GM18507 (cell line): ENCODE data around the gene SEMA5A.
"Not testable (repeated sequence)": the region's sequence is repeated elsewhere in the genome, so short reads cannot be mapped to it uniquely, and the experiment has no call there.

Source experiments
- DNase-seq: peaks from one replicate; pipeline ENCODE4 v3.0.0; 2011; ENCODE audit warnings: low read depth; ENCODE audit not compliant: insufficient read length; ENCODE audit errors: extremely low spot score
- FAIRE-seq: peaks from 2 replicates; lab custom pipeline; 2011; peaks lifted over from hg19 to GRCh38; lab: Jason Lieb, UNC

SEMA5A gene

DNA sequence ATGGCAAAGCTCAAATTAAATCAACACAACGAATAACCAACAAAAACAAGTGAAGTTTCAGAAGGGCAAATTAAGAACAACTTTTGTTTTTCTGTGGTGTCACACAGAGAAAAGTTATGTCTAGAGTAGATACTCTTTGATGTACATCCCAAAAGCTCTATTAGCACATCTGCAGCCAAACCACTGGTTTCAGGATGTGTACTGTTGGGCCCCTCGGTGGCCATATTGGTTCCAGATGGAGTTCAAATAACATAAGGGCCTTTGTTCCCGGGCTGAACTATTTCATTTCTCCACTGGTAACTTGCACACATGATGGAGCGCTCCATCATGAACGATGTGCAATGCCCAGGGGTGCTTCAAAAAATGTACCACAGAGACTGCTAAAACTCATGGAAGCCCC lies 126.1 kb downstream of the SEMA5A start:
- DNase-seq (no peak), FAIRE-seq (no peak)

GRCh38 chr5:9415566-9415965 lies 130.3 kb downstream of the SEMA5A start:
- FAIRE-seq: no peak
- DNase-seq: no peak

DNA sequence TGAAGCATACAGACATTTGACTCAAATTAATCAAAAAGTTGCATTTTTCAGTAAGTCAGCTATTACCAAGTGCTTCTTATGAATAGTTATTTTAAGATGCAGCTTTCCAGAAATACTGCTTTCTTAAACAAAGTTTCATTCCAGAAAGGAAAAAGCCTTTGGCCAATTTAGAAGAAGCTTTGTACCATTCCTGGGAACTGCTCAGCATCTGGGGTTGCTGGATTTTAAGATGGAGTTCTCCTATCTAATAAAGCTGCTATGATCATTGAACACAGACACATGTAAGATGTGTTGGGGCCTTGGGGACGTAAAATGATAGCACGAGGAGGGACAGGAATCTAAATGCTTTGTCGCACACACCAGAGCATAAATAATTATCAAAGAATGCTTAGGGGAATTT lies 130.8 kb downstream of the SEMA5A start:
- no peak for FAIRE-seq
- no peak for DNase-seq

- no peak for FAIRE-seq
- no peak for DNase-seq
These were observed 134.7 kb downstream of the SEMA5A start for GRCh38 chr5:9411142-9411541.

DNA sequence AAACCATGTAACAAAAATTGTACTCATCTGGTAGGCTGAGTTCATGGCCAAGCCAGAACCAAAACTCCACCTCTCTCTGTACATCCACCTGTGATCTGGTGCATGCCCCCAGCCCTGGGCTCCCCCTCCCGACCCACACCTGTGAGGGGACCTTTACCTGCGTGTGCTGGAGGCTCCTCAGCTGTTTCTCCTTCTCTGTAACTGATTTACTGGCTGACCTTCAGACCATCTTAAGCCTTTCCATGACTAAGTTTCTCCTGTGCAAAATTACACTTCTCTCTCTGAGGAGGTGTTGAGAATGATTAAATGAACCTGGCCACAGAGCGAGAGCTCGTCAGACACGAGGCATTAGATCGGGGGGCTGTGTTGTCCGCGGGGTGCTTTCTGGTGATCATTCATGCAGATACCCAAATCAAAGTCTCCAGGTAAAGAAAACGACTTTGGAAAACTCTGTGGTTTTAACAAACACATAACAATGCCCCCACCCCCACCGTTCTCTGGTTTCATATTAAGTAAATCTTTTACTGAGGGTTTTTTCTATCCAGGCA lies 136.4 kb downstream of the SEMA5A start:
- peak; percentile 21 for FAIRE-seq

GRCh38 chr5:9408964-9409363 lies 136.9 kb downstream of the SEMA5A start:
- FAIRE-seq (no peak), DNase-seq (no peak)

More for the DNA sequence above, 136.4 kb downstream of the SEMA5A start:
- no peak for DNase-seq

- DNase-seq (no peak), FAIRE-seq (peak; percentile 38)
These were observed 140.6 kb downstream of the SEMA5A start for GRCh38 chr5:9405196-9405754.

GRCh38 chr5:9401786-9402472 lies 143.9 kb downstream of the SEMA5A start:
- FAIRE-seq: no peak
- DNase-seq: no peak

DNA sequence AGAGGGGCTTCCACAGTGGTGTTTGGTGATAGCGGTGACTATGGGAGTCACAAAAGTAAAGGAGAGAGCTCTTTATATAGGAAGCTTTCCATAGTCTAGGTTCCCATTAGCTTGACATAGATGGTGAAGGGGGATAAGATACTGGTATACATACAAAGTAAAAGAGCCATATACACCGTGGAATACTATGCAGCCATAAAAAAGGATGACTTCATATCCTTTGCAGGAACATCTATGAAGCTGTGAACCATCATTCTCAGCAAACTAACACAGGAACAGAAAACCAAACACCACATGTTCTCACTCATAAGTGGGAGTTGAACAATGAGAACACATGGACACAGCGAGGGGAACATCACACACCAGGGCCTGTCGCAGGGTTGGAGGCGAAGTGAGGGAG lies 146.1 kb downstream of the SEMA5A start:
- DNase-seq, FAIRE-seq: not testable (repeated sequence)

DNA sequence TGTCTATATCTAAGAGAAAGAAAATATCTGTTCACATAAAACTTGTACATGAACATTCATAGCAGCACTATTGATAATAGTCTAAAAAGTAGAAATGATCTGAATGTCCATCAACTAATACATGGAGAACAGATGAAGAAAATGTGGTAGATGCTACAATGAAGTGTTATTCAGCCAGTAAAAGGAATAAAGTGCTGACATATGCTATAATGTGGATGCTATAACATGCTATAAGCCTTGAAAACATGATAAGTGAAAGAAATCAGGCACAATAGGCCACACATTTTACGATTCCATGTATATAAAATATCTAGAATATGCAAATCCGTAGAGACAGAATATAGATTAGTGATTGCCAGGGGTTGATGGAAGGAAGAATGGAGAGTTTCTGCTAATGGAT lies 146.8 kb downstream of the SEMA5A start:
- no peak for FAIRE-seq
- no peak for DNase-seq

GRCh38 chr5:9398227-9398626 lies 147.6 kb downstream of the SEMA5A start:
- DNase-seq (no peak), FAIRE-seq (no peak)

GRCh38 chr5:9396285-9396770 lies 149.5 kb downstream of the SEMA5A start:
- FAIRE-seq (no peak), DNase-seq (no peak)

GRCh38 chr5:9395706-9396105 lies 150.2 kb downstream of the SEMA5A start:
- DNase-seq (no peak), FAIRE-seq (no peak)

DNA sequence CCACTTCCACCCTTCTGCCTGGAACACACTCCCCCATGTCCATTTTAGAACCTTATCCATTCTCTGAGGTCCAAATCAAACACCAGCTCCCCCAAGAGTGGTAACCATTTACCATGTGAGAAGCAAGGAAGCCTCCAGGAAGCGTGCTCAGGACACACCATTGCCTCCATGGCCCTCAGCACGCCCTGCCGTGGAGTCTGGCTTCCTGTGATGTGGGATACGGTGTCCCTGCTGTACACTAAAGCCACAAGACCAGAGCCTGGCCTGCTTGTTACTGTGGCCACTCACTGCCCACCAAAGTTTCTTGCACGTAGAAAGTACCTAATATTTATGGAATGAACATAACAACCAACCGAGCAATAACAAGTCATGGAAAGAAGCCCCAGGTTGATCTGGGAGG lies 151.7 kb downstream of the SEMA5A start:
- FAIRE-seq: no peak
- DNase-seq: no peak

- no peak for DNase-seq
- FAIRE-seq: no peak
These were observed 153.2 kb downstream of the SEMA5A start for GRCh38 chr5:9392625-9393024.

DNA sequence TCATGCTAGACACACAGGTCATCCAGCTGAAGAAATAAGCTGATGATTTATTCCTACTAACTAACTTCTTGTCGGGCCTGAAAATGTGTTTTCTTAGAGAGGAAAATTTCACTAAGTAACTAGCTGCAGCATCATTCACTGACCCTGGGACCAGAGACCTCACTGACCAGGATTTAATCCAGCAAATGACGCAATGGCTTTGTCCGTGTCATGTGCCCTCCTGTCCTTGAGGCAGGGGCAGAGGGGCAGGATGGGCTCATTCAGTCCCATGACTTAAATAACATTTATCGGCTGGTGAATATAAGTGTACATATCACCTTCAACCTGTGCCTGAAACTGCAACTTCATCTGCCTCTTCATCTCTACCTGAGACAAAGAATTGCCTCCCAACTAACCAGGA lies 154.8 kb downstream of the SEMA5A start:
- FAIRE-seq: no peak
- no peak for DNase-seq

GRCh38 chr5:9390113-9390512 lies 155.8 kb downstream of the SEMA5A start:
- DNase-seq (no peak), FAIRE-seq (no peak)

DNA sequence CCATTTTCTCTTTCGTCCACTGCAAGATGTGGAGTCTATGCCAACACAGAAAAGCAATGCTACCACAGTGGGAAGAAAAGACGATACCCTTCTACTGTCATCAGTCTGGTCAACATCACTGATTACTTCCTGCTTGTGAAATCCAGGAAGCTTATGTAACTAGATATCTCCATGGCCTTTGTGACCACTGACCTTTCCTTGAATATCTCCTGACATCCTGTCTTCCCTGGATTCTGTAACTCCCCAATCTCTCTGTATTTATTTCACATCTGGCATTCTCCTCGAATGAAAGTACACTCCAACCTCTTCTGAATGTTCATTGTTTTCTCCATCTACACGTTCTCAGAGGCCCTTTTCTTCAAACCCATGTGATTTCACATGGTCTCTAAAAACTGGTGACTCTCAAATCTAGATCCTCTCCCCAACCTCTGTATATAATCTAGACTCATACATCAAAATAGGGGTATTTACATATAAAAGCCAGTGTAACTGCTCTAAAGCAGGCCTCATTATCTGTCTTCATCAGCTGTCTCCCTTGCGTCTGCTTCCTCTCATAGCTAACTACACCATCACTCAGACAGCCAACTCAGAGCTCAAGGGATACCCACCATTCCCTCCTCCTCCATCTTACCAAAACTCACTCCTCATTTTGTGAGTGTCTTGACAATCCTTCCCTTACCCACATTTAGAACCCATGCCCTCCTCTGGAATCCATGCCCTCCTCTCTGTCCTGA lies 156.8 kb downstream of the SEMA5A start:
- no peak for DNase-seq
- FAIRE-seq: no peak

DNA sequence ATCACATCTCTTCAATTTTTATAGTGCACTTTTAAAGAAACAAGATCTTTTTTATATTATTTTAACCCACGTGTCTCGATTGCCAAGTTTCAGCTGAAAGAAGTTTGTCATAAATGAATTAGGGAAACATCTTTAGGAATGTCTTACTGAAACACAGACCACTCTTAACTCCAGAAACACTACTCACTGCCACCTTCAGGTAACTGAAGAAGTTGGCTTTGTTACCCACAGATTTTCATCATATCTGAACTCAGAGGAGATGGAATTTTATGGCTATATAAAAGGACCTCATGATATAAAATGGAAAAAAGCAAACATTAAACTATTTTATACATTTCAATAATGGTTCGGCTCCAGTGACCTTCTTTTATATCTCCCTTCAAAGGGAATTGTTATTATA lies 158.0 kb downstream of the SEMA5A start:
- FAIRE-seq: no peak
- DNase-seq: no peak

- FAIRE-seq: no peak
These were observed 158.9 kb downstream of the SEMA5A start for GRCh38 chr5:9386945-9387344.

More at GRCh38 chr5:9386945-9387344, 158.9 kb downstream of the SEMA5A start:
- no peak for DNase-seq
